Endothelial cell of umbilical vein (primary cell): ENCODE data around the gene ENTR1. TPM values are rescaled to one million over a fixed set of nuclear protein-coding genes. Genes with fewer than 3 reads are reported as not detected.

Experiments
- BruUV-seq: library from RNA; stranded (reverse); fragments of 400-500 nt; replicated peaks from 2 replicates; lab custom pipeline; 2021; lab: Mats Ljungman, UMichigan
- CTCF ChIA-PET: fragments of 300-600, 350-600 bp; sonication (Branson Sonifier 250); formaldehyde crosslinking; loops from one replicate; lab custom pipeline; 2021; ENCODE audit warnings: antibody characterized with exemption, inconsistent platforms; lab: Charles Lee
- POLR2A ChIA-PET: fragments of 300-600, 350-600 bp; sonication (Branson Sonifier 250); formaldehyde crosslinking; loops from one replicate; lab custom pipeline; 2021; ENCODE audit warnings: antibody characterized with exemption, inconsistent platforms; lab: Charles Lee
- DNase-seq: peaks from one replicate; pipeline ENCODE4 v3.0.0-alpha.2; 2011; ENCODE audit warnings: low read depth, low spot score
- FAIRE-seq: peaks from 2 replicates; lab custom pipeline; 2011; peaks lifted over from hg19 to GRCh38; lab: Jason Lieb, UNC
- H2AFZ ChIP-seq: 2 replicates; pipeline ENCODE4 v1.6.0; 2012; ENCODE audit warnings: low read depth, low read length, control low read depth, inconsistent platforms
- H3K27ac ChIP-seq: 2 replicates; pipeline ENCODE4 v1.5.1; 2011; ENCODE audit warnings: low read depth, mild to moderate bottlenecking, control low read depth, low read length, moderate library complexity; ENCODE audit not compliant: insufficient read depth
- H3K27me3 ChIP-seq, 2 experiments: 2 replicates each; pipeline versions ENCODE4 v1.6.0 to v1.6.1; 2011; ENCODE audit warnings: low read length in 2 of 2, mixed read lengths in 1 of 2; ENCODE audit not compliant: control insufficient read depth in 2 of 2, insufficient read depth in 2 of 2
- H3K36me3 ChIP-seq, 2 experiments: 2 replicates in 1 of 2; 3 replicates in 1 of 2; pipeline ENCODE4 v1.5.1; 2011; ENCODE audit warnings: low read length in 2 of 2, mild to moderate bottlenecking in 1 of 2, moderate library complexity in 1 of 2; ENCODE audit not compliant: control insufficient read depth in 2 of 2, insufficient read depth in 2 of 2; ENCODE audit errors: extremely low read depth in 1 of 2
- H3K4me1 ChIP-seq: 3 replicates; pipeline ENCODE4 v1.5.1; 2011; ENCODE audit warnings: mild to moderate bottlenecking, low read length; ENCODE audit not compliant: control insufficient read depth, insufficient read depth; ENCODE audit errors: extremely low read depth
- H3K4me2 ChIP-seq: 2 replicates; pipeline ENCODE4 v1.6.1; 2011; ENCODE audit warnings: low read length, control low read depth, mixed read lengths; ENCODE audit not compliant: insufficient read depth
- H3K4me3 ChIP-seq, 3 experiments: fragments of 200-600 bp in 1 of 3; sonication (generic), shearing (Covaris generic) in 1 of 3; replicated peaks in 1 of 3; 2 replicates each; pipeline ENCODE4 v1.5.1; 2011 to 2016; ENCODE audit warnings: control low read depth in 3 of 3, low read length in 3 of 3, mild to moderate bottlenecking in 2 of 3, inconsistent platforms in 1 of 3, low read depth in 1 of 3, moderate library complexity in 1 of 3; ENCODE audit not compliant: insufficient read depth in 1 of 3
- H3K79me2 ChIP-seq: 2 replicates; pipeline ENCODE4 v1.6.0; 2012; ENCODE audit warnings: low read length, inconsistent platforms; ENCODE audit not compliant: control insufficient read depth, insufficient read depth
- H3K9ac ChIP-seq: replicated peaks from 2 replicates; pipeline ENCODE3; 2011; ENCODE audit warnings: low read length, control low read depth; ENCODE audit not compliant: insufficient read depth; ENCODE audit errors: extremely low read depth
- H3K9me1 ChIP-seq: replicated peaks from 3 replicates; pipeline ENCODE4 v1.6.0; 2011; ENCODE audit warnings: mild to moderate bottlenecking, low read length; ENCODE audit not compliant: control insufficient read depth, insufficient read depth; ENCODE audit errors: extremely low read depth
- H3K9me3 ChIP-seq: replicated peaks from 2 replicates; pipeline ENCODE4 v1.5.1; 2012; ENCODE audit warnings: low read length, inconsistent platforms; ENCODE audit not compliant: control insufficient read depth, insufficient read depth
- H4K20me1 ChIP-seq: replicated peaks from 2 replicates; pipeline ENCODE3; 2011; ENCODE audit warnings: mild to moderate bottlenecking, low read length; ENCODE audit not compliant: control insufficient read depth, insufficient read depth; ENCODE audit errors: extremely low read depth
- EZH2 ChIP-seq: IDR thresholded peaks from 2 replicates; pipeline ENCODE4 v1.6.1; 2012; ENCODE audit warnings: borderline replicate concordance, low read depth, mild to moderate bottlenecking, moderate library complexity, low read length, inconsistent platforms; ENCODE audit not compliant: severe bottlenecking
- GATA2 ChIP-seq: IDR thresholded peaks from 2 replicates; pipeline ENCODE4 v1.7.0; 2011; ENCODE audit warnings: low read depth, mild to moderate bottlenecking, moderate library complexity, mixed read lengths, low read length; ENCODE audit not compliant: insufficient read length, insufficient read depth
- MYC ChIP-seq: IDR thresholded peaks from one replicate; pipeline ENCODE4 v1.6.1; 2011; ENCODE audit warnings: mild to moderate bottlenecking, low read depth, low read length
- POLR2AphosphoS5 ChIP-seq: IDR thresholded peaks from 2 replicates; pipeline ENCODE4 v1.6.1; 2012; ENCODE audit warnings: low read depth, mild to moderate bottlenecking, control low read depth, low read length, moderate library complexity; ENCODE audit not compliant: insufficient read depth
- dilution Hi-C: fragments of 300-500 bp; cut with MboI; formaldehyde crosslinking; loops from one replicate; pipeline ENCODE4 v1.15.0; 2019; ENCODE audit warnings: low sequenced_read_pairs; ENCODE audit not compliant: extremely low pct_ligation_motif_present
- intact Hi-C: fragments of 100-400 bp; cut with micrococcal nuclease; formaldehyde crosslinking; loops from one replicate; pipeline ENCODE4 v1.10.0; 2022
- polyA plus RNA-seq, 4 experiments: library from polyadenylated mRNA; depleted of rRNA in 3 of 4; stranded (reverse) in 3 of 4; unstranded in 1 of 4; fragments of >200 nt; gene quantifications; 2 replicates each; pipeline versions ENCODE4 v1.2.1 to v1.2.3, GENCODE V29; 2011 to 2012; ENCODE audit warnings: missing spikeins in 1 of 4
- total RNA-seq: library from RNA; stranded (reverse); gene quantifications from 2 replicates; pipeline ENCODE4 v1.2.3, GENCODE V29; 2021
- TF ChIP-seq, protein P1 (sequence below), 2 donors: IDR thresholded peaks; 1 replicate in 1 of 2; 2 replicates in 1 of 2; pipeline ENCODE4 v1.5.1; 2011; ENCODE audit warnings: low read length in 2 of 2, mild to moderate bottlenecking in 2 of 2, moderate library complexity in 2 of 2, control low read depth in 1 of 2, inconsistent platforms in 1 of 2, low read depth in 1 of 2; ENCODE audit not compliant: insufficient read depth in 1 of 2; ENCODE audit errors: extremely low read depth in 1 of 2

ENTR1 gene
- total and polyA plus RNA-seq, 2 donors (not counting 3 experiments of a cell fraction or from before 2014, with no cell fraction given), result 36.0 to 61.6 TPM

DNA sequence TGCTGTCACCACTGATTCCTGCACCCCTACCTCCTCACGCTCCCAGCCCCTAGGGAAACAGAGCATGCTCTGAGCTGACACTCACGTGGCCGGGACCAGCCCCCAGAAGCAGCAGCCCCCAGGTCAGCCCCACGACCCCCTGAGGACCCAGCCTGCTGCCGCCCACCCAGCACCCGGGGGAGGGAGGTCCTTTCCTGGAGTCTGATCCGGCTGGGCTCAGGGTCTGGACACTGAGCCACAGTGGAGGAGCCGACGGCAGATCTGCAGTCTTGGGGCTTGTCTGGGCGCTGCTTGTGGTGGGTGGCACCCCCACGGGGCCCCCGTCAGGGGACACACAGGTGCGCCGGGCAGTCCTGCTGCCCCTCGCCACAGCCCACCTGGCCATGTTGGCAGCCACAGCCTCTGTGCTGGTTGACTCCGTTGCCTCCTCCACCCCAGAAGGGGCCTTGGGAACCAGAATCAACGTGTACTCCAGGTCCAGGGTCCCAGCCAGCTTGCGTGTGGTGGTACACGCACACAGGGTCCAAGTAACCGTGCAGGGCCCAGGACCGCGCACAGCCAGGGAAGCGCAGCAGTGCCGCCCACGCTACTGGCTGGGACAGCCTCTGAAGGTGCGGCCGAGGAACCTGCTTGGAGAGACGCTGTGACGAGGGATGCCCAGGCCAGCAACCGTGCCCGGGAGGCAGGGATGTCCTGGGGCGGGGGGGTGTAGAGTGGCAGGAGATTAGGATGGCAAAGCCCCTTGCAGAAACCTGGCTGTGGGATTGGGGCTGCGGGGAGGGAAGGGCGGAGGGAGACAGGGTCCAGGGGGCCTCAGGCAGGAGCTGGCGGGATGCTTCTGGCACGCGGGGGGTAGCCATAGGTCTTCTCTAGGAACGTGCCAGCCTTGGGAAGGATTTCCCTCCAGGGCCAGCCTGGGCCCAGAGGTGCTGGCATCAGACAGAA lies 50.4 kb downstream of the ENTR1 start:
- Histone ChIP-seq H3K4me3 (no peak overlapping the region), H3K4me2 (no peak overlapping the region), H3K27me3 (no peaks in the 10 kb centered on the region), H4K20me1 (no peaks in the 10 kb centered on the region), H3K27ac (no peak overlapping the region), H2AFZ (no peak overlapping the region), H3K36me3 (peaks cover 0 to 5% of the 10 kb centered on the region in 2 experiments), H3K79me2 (peaks cover 3% of the 10 kb centered on the region), H3K9me1 (no peaks in the 10 kb centered on the region), H3K9me3 (no peaks in the 10 kb centered on the region), H3K9ac (no peak overlapping the region), H3K4me1 (peaks cover 7% of the 10 kb centered on the region)
- POLR2A ChIA-PET, result no interaction called here
- dilution Hi-C loops (no loop called here), intact Hi-C loops (no loop called here)
- no peak for DNase-seq
- TF ChIP-seq POLR2AphosphoS5, result no peak
- no peak for TF ChIP-seq MYC
- TF ChIP-seq, protein P1, sequence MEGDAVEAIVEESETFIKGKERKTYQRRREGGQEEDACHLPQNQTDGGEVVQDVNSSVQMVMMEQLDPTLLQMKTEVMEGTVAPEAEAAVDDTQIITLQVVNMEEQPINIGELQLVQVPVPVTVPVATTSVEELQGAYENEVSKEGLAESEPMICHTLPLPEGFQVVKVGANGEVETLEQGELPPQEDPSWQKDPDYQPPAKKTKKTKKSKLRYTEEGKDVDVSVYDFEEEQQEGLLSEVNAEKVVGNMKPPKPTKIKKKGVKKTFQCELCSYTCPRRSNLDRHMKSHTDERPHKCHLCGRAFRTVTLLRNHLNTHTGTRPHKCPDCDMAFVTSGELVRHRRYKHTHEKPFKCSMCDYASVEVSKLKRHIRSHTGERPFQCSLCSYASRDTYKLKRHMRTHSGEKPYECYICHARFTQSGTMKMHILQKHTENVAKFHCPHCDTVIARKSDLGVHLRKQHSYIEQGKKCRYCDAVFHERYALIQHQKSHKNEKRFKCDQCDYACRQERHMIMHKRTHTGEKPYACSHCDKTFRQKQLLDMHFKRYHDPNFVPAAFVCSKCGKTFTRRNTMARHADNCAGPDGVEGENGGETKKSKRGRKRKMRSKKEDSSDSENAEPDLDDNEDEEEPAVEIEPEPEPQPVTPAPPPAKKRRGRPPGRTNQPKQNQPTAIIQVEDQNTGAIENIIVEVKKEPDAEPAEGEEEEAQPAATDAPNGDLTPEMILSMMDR (IDR thresholded peaks at IDR 0.05; ENCODE audit: extremely low read depth in 1 of 2, insufficient read depth in 1 of 2, low read depth in 1 of 2, low read length in 2 of 2), result no peak
- TF ChIP-seq EZH2, result no peak
- TF ChIP-seq GATA2, result no peak
- BruUV-seq, result no TSS peak
- FAIRE-seq, result no peak
- CTCF ChIA-PET, result no interaction called here
